Neutrophil (primary cell): Measurements from ENCODE around the gene HEATR3.

Experiments
- H3K27ac ChIP-seq: fragments of 200-600 bp; sonication (generic); 2 replicates; pipeline ENCODE4 v1.5.1; 2016; ENCODE audit warnings: mild to moderate bottlenecking, moderate library complexity
- H3K27me3 ChIP-seq: fragments of 200-600 bp; sonication (generic); 2 replicates; pipeline ENCODE4 v1.6.0; 2016; ENCODE audit warnings: mild to moderate bottlenecking
- H3K36me3 ChIP-seq: fragments of 200-600 bp; sonication (generic); 2 replicates; pipeline ENCODE4 v1.5.1; 2017
- H3K4me1 ChIP-seq, 2 experiments: fragments of 200-600 bp in 1 of 2; sonication (generic) in 1 of 2; 1 replicate in 1 of 2; 2 replicates in 1 of 2; pipeline versions ENCODE4 v1.5.1 to v1.6.1; 2013 to 2016; ENCODE audit warnings: low read depth in 1 of 2, low read length in 1 of 2, mild to moderate bottlenecking in 1 of 2, moderate library complexity in 1 of 2; ENCODE audit not compliant: control insufficient read depth in 1 of 2, insufficient read depth in 1 of 2
- H3K4me3 ChIP-seq, 2 experiments: fragments of 200-600 bp in 1 of 2; sonication (generic) in 1 of 2; 1 replicate in 1 of 2; 2 replicates in 1 of 2; pipeline ENCODE4 v1.5.1; 2013 to 2016; ENCODE audit warnings: low read depth in 1 of 2, low read length in 1 of 2, mild to moderate bottlenecking in 1 of 2, moderate library complexity in 1 of 2
- H3K9me3 ChIP-seq: fragments of 200-600 bp; sonication (generic); 2 replicates; pipeline ENCODE4 v1.5.1; 2016
- CTCF ChIP-seq: fragments of 200-600 bp; sonication (generic); IDR thresholded peaks from 2 replicates; pipeline ENCODE4 v1.5.1; 2016; ENCODE audit warnings: antibody characterized with exemption

Gene HEATR3

GRCh38 chr16:50065624-50066481 is at the start of gene HEATR3:
HEATR3 (plus strand) TSS chr16:50065970; CDS start chr16:50066132, 162 bp downstream.
- TF ChIP-seq CTCF, result peak; percentile 26

GRCh38 chr16:50017553-50017952 is 48.2 kb upstream of the HEATR3 start:
- no peak for TF ChIP-seq CTCF
- no peaks in the 10 kb centered on the region for H3K36me3 ChIP-seq
- no peak overlapping the region for H3K4me3 ChIP-seq
- no peak overlapping the region for H3K27ac ChIP-seq
- H3K9me3 ChIP-seq, result no peaks in the 10 kb centered on the region
- H3K27me3 ChIP-seq, result peaks cover 6% of the 10 kb centered on the region
- H3K4me1 ChIP-seq, result no peaks in the 10 kb centered on the region

More at GRCh38 chr16:50065624-50066481, at the start of gene HEATR3:
- Histone ChIP-seq H3K4me3 (peak within 1 kb of the TSS; percentile 98 to 100), H3K27me3 (no peaks in the 10 kb centered on the region), H3K9me3 (no peaks in the 10 kb centered on the region), H3K36me3 (no peaks in the 10 kb centered on the region), H3K27ac (peak within 1 kb of the TSS; percentile 92), H3K4me1 (peaks cover 17 to 22% of the 10 kb centered on the region in 2 experiments)

GRCh38 chr16:50021544-50021943 is 44.2 kb upstream of the HEATR3 start:
- Histone ChIP-seq H3K9me3 (no peaks in the 10 kb centered on the region), H3K4me3 (no peak overlapping the region), H3K27me3 (peaks cover 6% of the 10 kb centered on the region), H3K4me1 (peaks cover 14 to 15% of the 10 kb centered on the region in 2 experiments), H3K36me3 (peaks cover under 1% of the 10 kb centered on the region), H3K27ac (no peak overlapping the region)
- no peak for TF ChIP-seq CTCF

- Histone ChIP-seq H3K36me3 (peaks cover 12% of the 10 kb centered on the region), H3K27me3 (peaks cover 6% of the 10 kb centered on the region), H3K27ac (no peak overlapping the region), H3K9me3 (no peaks in the 10 kb centered on the region), H3K4me1 (peaks cover 21% of the 10 kb centered on the region in 2 experiments), H3K4me3 (no peak overlapping the region)
- TF ChIP-seq CTCF, result no peak
Measured at GRCh38 chr16:50023641-50024040, 42.1 kb upstream of the HEATR3 start.

- Histone ChIP-seq H3K36me3 (peaks cover 13% of the 10 kb centered on the region), H3K4me3 (no peak overlapping the region), H3K27ac (no peak overlapping the region), H3K9me3 (no peaks in the 10 kb centered on the region), H3K27me3 (peaks cover 6% of the 10 kb centered on the region), H3K4me1 (peaks cover 21% of the 10 kb centered on the region in 2 experiments)
- no peak for TF ChIP-seq CTCF
Measured at GRCh38 chr16:50024207-50024606, 41.6 kb upstream of the HEATR3 start.
